Vagina (tissue), 2 donors: Measurements from ENCODE around the gene AP1B1.

ENCODE experiments used
- CTCF ChIP-seq, 3 experiments: fragments of 450-650 bp in 2 of 3; fragments of 200-600 bp in 1 of 3; sonication (generic) in 1 of 3; IDR thresholded peaks; one replicate each; pipeline ENCODE4 v1.5.1; 2017 to 2019; ENCODE audit warnings: antibody characterized with exemption in 3 of 3, mild to moderate bottlenecking in 2 of 3, moderate library complexity in 2 of 3
- POLR2AphosphoS5 ChIP-seq, 2 donors: sonication (generic); formaldehyde crosslinking; IDR thresholded peaks; one replicate each; pipeline ENCODE4 v1.9.0; 2017; ENCODE audit warnings: antibody characterized with exemption in 2 of 2, mild to moderate bottlenecking in 2 of 2, low read depth in 1 of 2; ENCODE audit not compliant: insufficient read depth in 1 of 2

- TF ChIP-seq CTCF (IDR thresholded peaks at IDR 0.05): no peak
- TF ChIP-seq POLR2AphosphoS5 (IDR thresholded peaks at IDR 0.05; ENCODE audit: insufficient read depth in 1 of 2, low read depth in 1 of 2): no peak
Observed at GRCh38 chr22:29320546-29320945, 67.8 kb downstream of the AP1B1 start.
